Germinal center (tissue), 1 donor: ENCODE results near the gene CFAP57.
A peak's percentile ranks its signal among the peaks of the same experiment; 100 is the strongest.
"Not testable (repeated sequence)": the region's sequence is repeated elsewhere in the genome, so short reads cannot be mapped to it uniquely, and the experiment has no call there.

Experiments
- DNase-seq: peaks from one replicate; pipeline ENCODE4 v3.0.0; 2012; ENCODE audit warnings: mixed read lengths, low spot score

The CFAP57 gene

GRCh38 chr1:43171876-43172526, at the start of gene CFAP57, which contains the start of gene EBNA1BP2:
Gene CFAP57, plus strand, starts transcription at chr1:43172330. Its CDS starts 424 bp downstream, at chr1:43172754.
Gene EBNA1BP2, minus strand, starts transcription at chr1:43172290. Its CDS starts 172 bp downstream, at chr1:43172118.
- DNase-seq, result peak; percentile 92

GRCh38 chr1:43123031-43123430, 49.1 kb upstream of the CFAP57 start:
- no peak for DNase-seq

GRCh38 chr1:43128816-43129215, 43.3 kb upstream of the CFAP57 start:
- DNase-seq, result no peak

- no peak for DNase-seq
Observed at GRCh38 chr1:43129426-43129825, 42.7 kb upstream of the CFAP57 start.

GRCh38 chr1:43134068-43134467, 38.1 kb upstream of the CFAP57 start:
- no peak for DNase-seq

DNA sequence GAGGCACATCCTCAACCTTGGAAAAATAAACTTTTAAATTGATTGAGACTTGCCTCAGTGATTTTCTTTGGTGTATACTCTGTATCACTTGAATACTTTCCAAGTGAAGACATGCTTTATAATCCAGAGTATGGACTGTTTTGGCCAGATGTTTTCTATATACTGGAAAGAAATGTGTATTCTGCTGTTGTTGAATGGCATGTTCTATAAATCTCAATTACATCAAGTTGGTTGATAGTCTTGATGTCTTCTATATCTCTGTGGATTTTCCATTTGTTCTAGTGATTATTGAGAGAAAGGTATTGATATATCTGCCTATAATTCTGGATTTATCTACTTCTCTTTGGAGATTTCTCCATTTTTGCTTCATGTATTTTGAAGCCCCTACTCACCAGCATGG, 37.5 kb upstream of the CFAP57 start:
- DNase-seq, result no peak

- no peak for DNase-seq
Observed at GRCh38 chr1:43135857-43136781, 36.0 kb upstream of the CFAP57 start.

- no peak for DNase-seq
Observed at GRCh38 chr1:43137445-43138052, 34.6 kb upstream of the CFAP57 start.

GRCh38 chr1:43139295-43139694, 32.8 kb upstream of the CFAP57 start:
- DNase-seq, result not testable (repeated sequence)

DNA sequence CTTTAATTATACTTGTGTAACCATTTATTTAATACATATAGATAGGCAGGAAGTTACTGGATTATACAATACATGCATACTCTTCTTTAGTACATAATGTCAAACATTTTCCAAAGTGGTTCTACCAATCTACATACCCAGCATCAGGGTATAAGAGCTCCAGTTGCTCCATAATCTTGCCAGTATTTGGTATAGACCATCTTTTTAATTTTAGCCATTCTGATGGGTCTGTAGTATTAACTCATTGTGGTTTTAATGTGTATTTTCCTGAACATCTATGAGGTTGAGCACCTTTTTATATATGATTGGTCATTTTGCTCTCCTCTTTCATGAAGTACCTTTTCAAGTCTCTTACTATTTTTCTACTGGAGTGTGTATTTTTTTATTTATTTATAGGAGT, 32.1 kb upstream of the CFAP57 start:
- DNase-seq, result no peak

GRCh38 chr1:43140583-43140982, 31.5 kb upstream of the CFAP57 start:
- DNase-seq, result no peak

- DNase-seq, result no peak
Observed at GRCh38 chr1:43143441-43143888, 28.7 kb upstream of the CFAP57 start.

DNA sequence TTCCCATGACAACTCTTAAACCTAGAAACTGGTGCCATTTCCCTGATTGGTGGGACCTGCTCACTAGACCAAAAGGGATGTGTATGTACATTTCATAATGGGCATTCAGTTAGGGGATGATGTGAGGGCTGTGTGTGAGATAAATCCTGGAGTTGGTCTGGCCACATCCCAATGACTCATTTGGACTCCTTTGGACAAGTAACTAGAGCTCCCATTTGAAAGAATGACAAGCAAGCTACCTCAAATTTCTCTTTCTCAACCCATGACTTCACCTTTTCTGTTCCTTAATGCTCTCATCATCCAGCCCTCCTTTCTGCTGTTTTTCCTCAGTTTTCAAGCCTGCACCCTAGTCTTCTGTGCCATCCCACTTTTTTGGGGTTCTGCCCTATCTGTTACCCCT, 27.9 kb upstream of the CFAP57 start:
- DNase-seq, result no peak

GRCh38 chr1:43147625-43148327, 24.4 kb upstream of the CFAP57 start:
- DNase-seq, result peak; percentile 7

DNA sequence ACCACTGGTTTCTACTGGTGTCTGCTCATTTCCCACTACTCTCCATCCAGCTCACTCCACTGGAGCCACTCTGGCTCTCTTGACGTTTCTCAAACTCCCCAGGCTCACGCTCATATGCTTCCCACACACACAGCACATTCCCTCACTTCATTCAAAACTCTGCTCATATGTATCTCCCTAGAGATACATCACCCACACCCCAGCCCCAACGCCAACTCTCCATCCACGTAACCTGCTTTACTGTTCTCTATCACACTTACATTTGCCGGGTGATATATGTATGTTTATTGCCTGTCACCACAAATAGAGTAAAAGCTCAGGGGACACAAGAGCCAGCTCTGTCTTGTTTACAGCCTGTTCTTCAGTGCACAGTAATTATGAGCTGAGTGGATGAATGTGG, 22.2 kb upstream of the CFAP57 start:
- DNase-seq, result no peak

DNA sequence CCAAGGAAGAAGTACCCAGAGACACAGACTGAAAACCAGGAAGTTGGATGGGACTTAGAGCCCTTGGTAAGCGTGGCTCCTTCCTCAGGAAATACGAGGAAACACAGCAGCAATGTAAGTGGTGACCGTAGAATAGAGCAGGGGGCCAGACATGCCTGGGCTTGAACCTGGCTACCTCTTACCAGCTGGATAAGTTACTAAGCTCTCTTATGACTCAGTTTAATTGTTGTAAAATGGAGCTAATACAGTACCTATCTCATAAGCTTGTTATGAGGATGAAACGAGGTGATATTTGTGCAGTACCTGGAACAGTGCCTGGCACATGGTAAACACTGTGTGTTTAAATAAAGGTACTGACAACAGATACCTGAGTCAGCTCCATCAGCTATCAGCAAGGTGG, 19.3 kb upstream of the CFAP57 start:
- DNase-seq, result no peak

- no peak for DNase-seq
Observed at GRCh38 chr1:43153443-43153842, 18.7 kb upstream of the CFAP57 start.

DNA sequence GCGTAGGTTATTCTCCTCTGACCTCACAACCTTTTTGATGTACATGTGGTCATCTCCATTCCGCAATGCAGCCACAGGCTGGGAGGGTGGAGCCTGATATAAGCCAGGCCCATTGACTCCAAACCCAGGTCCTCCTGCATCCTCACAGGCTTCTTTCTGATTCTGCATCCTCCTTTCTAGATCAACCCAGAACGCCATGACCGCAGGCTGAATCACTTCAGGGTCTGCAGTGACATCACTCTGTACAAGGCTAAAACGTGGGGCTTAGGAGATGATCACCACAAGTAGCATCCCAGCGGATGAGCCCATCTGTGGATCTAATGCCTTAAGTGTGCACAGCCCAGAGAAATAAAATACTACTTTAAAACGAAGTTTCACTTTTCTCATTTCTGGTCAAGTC, 16.1 kb upstream of the CFAP57 start:
- DNase-seq, result no peak

DNA sequence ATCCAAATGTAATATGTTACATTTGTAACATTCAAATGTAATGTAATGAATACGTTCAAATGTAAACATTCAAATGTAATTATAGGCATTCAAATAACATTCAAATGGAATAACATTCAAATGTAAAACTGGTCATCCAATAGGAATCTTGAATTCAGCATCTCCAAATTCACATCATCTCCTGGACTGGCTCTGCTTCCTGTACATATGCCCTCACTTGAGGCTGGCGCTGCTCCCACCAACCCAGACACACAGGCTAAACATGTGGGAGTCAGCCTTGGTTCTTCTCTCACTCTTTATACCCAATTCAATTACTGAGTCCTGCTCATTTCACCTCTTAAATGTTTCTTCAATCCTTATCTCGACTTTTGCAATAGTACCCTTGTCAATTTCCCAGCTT, 7.0 kb upstream of the CFAP57 start:
- no peak for DNase-seq

DNA sequence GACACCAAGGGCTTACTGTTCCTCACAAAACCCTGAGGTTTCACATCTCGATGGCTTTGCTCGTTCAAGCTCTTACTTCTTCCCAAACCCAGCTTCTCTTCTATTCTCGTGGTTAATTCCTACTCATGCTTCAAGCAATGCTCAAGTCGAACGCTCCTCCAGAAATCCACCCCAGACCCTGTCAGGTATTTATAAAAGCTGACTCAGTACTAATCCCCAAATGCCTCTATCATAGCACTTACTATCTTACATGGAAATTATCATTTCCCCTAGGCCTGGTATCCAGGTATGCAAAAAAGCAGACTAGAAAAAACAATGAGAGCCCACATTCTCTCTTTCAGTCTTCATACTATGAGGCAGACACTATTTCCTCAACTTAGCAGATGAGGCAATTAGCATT, 6.4 kb upstream of the CFAP57 start:
- no peak for DNase-seq

- no peak for DNase-seq
Observed at GRCh38 chr1:43171312-43171875, 736 bp upstream of the CFAP57 start.

DNA sequence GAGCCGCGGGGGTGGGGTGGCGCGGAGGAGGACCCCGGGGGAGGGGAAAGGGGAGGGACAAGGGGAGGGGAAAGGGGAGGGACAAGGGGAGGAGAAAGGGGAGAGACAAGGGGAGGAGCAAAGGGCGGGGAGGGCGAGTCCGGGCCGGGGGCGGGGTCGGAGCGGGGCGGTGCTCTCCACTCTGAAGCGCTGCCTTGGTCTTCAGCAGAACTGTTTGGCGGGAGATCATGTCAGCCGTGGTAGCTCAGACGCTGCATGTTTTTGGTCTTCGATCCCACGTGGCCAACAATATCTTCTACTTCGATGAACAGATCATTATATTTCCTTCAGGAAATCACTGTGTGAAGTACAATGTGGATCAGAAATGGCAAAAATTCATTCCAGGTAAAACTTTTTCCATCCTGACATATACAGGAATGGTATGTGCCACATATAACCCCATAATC, 420 bp downstream of the CFAP57 start:
- DNase-seq, result peak; percentile 95
